Lower lobe of right lung (tissue), 2 donors: ENCODE measurements around the gene CTPS1. TPM values are rescaled to one million over a fixed set of nuclear protein-coding genes. Genes with fewer than 3 reads are reported as not detected.

ENCODE experiments used
- ATAC-seq, 2 donors: fragments of 200-7000 bp; cut with Tn5 transposase; one replicate each; pipeline ENCODE4 v1.9.1; 2020 to 2022; ENCODE audit warnings: mild to moderate bottlenecking in 2 of 2, moderate library complexity in 2 of 2
- DNase-seq: peaks from one replicate; pipeline ENCODE4 v3.0.0-alpha.2; 2020
- H3K27ac ChIP-seq: fragments of 200-600 bp; one replicate; pipeline ENCODE4 v1.8.0; 2022
- H3K27me3 ChIP-seq: fragments of 200-600 bp; one replicate; pipeline ENCODE4 v1.8.0; 2022; ENCODE audit warnings: low read depth
- H3K36me3 ChIP-seq: fragments of 200-600 bp; one replicate; pipeline ENCODE4 v1.8.0; 2022; ENCODE audit warnings: mild to moderate bottlenecking
- H3K4me1 ChIP-seq: fragments of 200-600 bp; one replicate; pipeline ENCODE4 v1.8.0; 2022
- H3K4me3 ChIP-seq: fragments of 200-600 bp; one replicate; pipeline ENCODE4 v1.8.0; 2022; ENCODE audit warnings: mild to moderate bottlenecking
- H3K9me3 ChIP-seq: fragments of 200-600 bp; one replicate; pipeline ENCODE4 v1.8.0; 2022
- CTCF ChIP-seq: fragments of 200-600 bp; IDR thresholded peaks from one replicate; pipeline ENCODE4 v1.8.0; 2022; ENCODE audit warnings: antibody characterized with exemption, mild to moderate bottlenecking
- intact Hi-C: fragments of 100-400 bp; cut with DNase I; formaldehyde crosslinking; loops from one replicate; pipeline ENCODE4 v1.11.0; 2022
- total RNA-seq: library from RNA; stranded (reverse); fragmentation: NEBNext Ultra II Directional; extraction: Animal tissue kit (Norgen Biotek cat#: 25700); gene quantifications from one replicate; pipeline ENCODE4 v1.2.1, GENCODE V29; 2021
- donor health status: DM: no; HTN: yes; CAD: no; lungs with severe emphysema.

Gene CTPS1
- total RNA-seq, 1 donor from 2014 or later = 16.2 TPM

- Histone ChIP-seq H3K4me1 (no peaks in the 10 kb centered on the region), H3K9me3 (no peaks in the 10 kb centered on the region), H3K27me3 (no peaks in the 10 kb centered on the region), H3K36me3 (peaks cover 58% of the 10 kb centered on the region), H3K4me3 (no peak overlapping the region), H3K27ac (no peak overlapping the region)
- intact Hi-C loops = no loop called here
- DNase-seq = no peak
- no peak for ATAC-seq
- TF ChIP-seq CTCF = no peak
Measured at GRCh38 chr1:41038110-41038509, 58.6 kb downstream of the CTPS1 start.

- Histone ChIP-seq H3K9me3 (no peaks in the 10 kb centered on the region), H3K27ac (no peak overlapping the region), H3K36me3 (peaks cover 47% of the 10 kb centered on the region), H3K4me3 (no peak overlapping the region), H3K27me3 (no peaks in the 10 kb centered on the region), H3K4me1 (peaks cover 30% of the 10 kb centered on the region)
- DNase-seq = no peak
- intact Hi-C loops = no loop called here
- ATAC-seq = no peak
- TF ChIP-seq CTCF = no peak
Measured at GRCh38 chr1:41041614-41042270, 62.2 kb downstream of the CTPS1 start.

GRCh38 chr1:41044187-41044586, 64.7 kb downstream of the CTPS1 start:
- Histone ChIP-seq H3K36me3 (peaks cover 40% of the 10 kb centered on the region), H3K9me3 (no peaks in the 10 kb centered on the region), H3K27ac (no peak overlapping the region), H3K4me3 (no peak overlapping the region), H3K4me1 (peaks cover 31% of the 10 kb centered on the region), H3K27me3 (no peaks in the 10 kb centered on the region)
- TF ChIP-seq CTCF = no peak
- ATAC-seq (no peak), DNase-seq (no peak)
- intact Hi-C loops = no loop called here

GRCh38 chr1:41045740-41046139, 66.2 kb downstream of the CTPS1 start:
- no peak for DNase-seq
- Histone ChIP-seq H3K27me3 (no peaks in the 10 kb centered on the region), H3K36me3 (peaks cover 36% of the 10 kb centered on the region), H3K4me3 (no peak overlapping the region), H3K9me3 (no peaks in the 10 kb centered on the region), H3K27ac (peak overlapping the region; percentile 66), H3K4me1 (peaks cover 31% of the 10 kb centered on the region)
- intact Hi-C loops = no loop called here
- no peak for TF ChIP-seq CTCF
- peak; percentile 83 to 85 for ATAC-seq

GRCh38 chr1:41046347-41046775, 66.9 kb downstream of the CTPS1 start:
- Histone ChIP-seq H3K4me1 (peaks cover 31% of the 10 kb centered on the region), H3K27me3 (no peaks in the 10 kb centered on the region), H3K27ac (peak overlapping the region; percentile 66), H3K36me3 (peaks cover 33% of the 10 kb centered on the region), H3K9me3 (no peaks in the 10 kb centered on the region), H3K4me3 (no peak overlapping the region)
- peak; percentile 92 to 93 for ATAC-seq
- no peak for TF ChIP-seq CTCF
- intact Hi-C loops = no loop called here
- peak; percentile 65 for DNase-seq
